Epithelial cell of esophagus (primary cell): ENCODE results near the gene SPOP.

Experiments
- DNase-seq: peaks from one replicate; pipeline ENCODE4 v3.0.0; 2010; ENCODE audit warnings: low read depth
- H3K4me3 ChIP-seq: 2 replicates; pipeline ENCODE4 v1.5.1; 2011; ENCODE audit warnings: mild to moderate bottlenecking, low read length, control low read depth
- CTCF ChIP-seq: IDR thresholded peaks from 2 replicates; pipeline ENCODE4 v1.5.1; 2011; ENCODE audit warnings: low read depth, mild to moderate bottlenecking, low read length, control low read depth, inconsistent platforms; ENCODE audit not compliant: insufficient read depth; ENCODE audit errors: missing control alignments

The SPOP gene

GRCh38 chr17:49582789-49583188 is 95.1 kb downstream of the SPOP start:
- DNase-seq, result peak; percentile 56
- no peak overlapping the region for H3K4me3 ChIP-seq
- no peak for TF ChIP-seq CTCF

GRCh38 chr17:49582055-49582722 is 95.7 kb downstream of the SPOP start:
- H3K4me3 ChIP-seq, result no peak overlapping the region
- TF ChIP-seq CTCF, result no peak
- no peak for DNase-seq

GRCh38 chr17:49581648-49581998 is 96.3 kb downstream of the SPOP start:
- DNase-seq, result no peak
- H3K4me3 ChIP-seq, result no peak overlapping the region
- TF ChIP-seq CTCF, result no peak

GRCh38 chr17:49580981-49581647 is 96.8 kb downstream of the SPOP start:
- no peak overlapping the region for H3K4me3 ChIP-seq
- TF ChIP-seq CTCF, result no peak
- no peak for DNase-seq

- no peak for TF ChIP-seq CTCF
- peak; percentile 35 for DNase-seq
- H3K4me3 ChIP-seq, result no peak overlapping the region
Observed at GRCh38 chr17:49580055-49580721, 97.7 kb downstream of the SPOP start.

- no peak overlapping the region for H3K4me3 ChIP-seq
- no peak for DNase-seq
- no peak for TF ChIP-seq CTCF
Observed at GRCh38 chr17:49579522-49579921, 98.4 kb downstream of the SPOP start.
